Cardiac septum (tissue), 1 donor: ENCODE measurements around the gene SLC44A4. TPM values are rescaled to one million over a fixed set of nuclear protein-coding genes. Genes with fewer than 3 reads are reported as not detected.
"Not testable (repeated sequence)": the region's sequence is repeated elsewhere in the genome, so short reads cannot be mapped to it uniquely, and the experiment has no call there.

Experiments
- DNase-seq: peaks from one replicate; pipeline ENCODE4 v3.0.0-alpha.2; 2020; ENCODE audit warnings: low spot score
- intact Hi-C: fragments of 100-400 bp; cut with DNase I; formaldehyde crosslinking; loops from one replicate; pipeline ENCODE4 v1.14.0; 2022
- total RNA-seq: library from RNA; stranded (reverse); fragmentation: NEBNext Ultra II Directional; extraction: Animal tissue kit (Norgen Biotek cat#: 25700); gene quantifications from one replicate; pipeline ENCODE4 v1.2.1, GENCODE V29; 2021
- donor health status: DM: no; HTN: no; CAD: no.

SLC44A4 gene
- total RNA-seq, 1 donor from 2014 or later, result not detected

- DNase-seq, result no peak
- intact Hi-C loops, result loop anchor here (10.0 kb wide), 1 partner anchor 293 kb away; the partner anchor contains the start of genes ATP6V1G2, DDX39B and NFKBIL1
Observed at GRCh38 chr6:31837369-31838113, 41.3 kb downstream of the SLC44A4 start.

GRCh38 chr6:31836474-31837368 lies 42.1 kb downstream of the SLC44A4 start:
- intact Hi-C loops, result loop anchor here (10.0 kb wide), 1 partner anchor 292 kb away; the partner anchor contains the start of genes ATP6V1G2, DDX39B and NFKBIL1
- no peak for DNase-seq

GRCh38 chr6:31836047-31836473 lies 42.7 kb downstream of the SLC44A4 start:
- DNase-seq, result no peak
- intact Hi-C loops, result loop anchor here (10.0 kb wide), 1 partner anchor 291 kb away; the partner anchor contains the start of genes ATP6V1G2, DDX39B and NFKBIL1

- peak; percentile 93 for DNase-seq
- intact Hi-C loops, result loop anchor here (2.0 to 10.0 kb wide), 3 partner anchors 28 to 290 kb away; partner anchors contain the start of genes ATP6V1G2, DDAH2, DDX39B and NEU1
Observed at GRCh38 chr6:31834367-31835250, 44.2 kb downstream of the SLC44A4 start.

- no peak for DNase-seq
- intact Hi-C loops, result loop anchor here (2.0 to 10.0 kb wide), 3 partner anchors 59 to 287 kb away; partner anchors contain the start of genes ATP6V1G2, DDX39B, LY6G5C and NFKBIL1
Observed at GRCh38 chr6:31831350-31832215, 47.2 kb downstream of the SLC44A4 start.

GRCh38 chr6:31830886-31831335 lies 47.9 kb downstream of the SLC44A4 start:
- intact Hi-C loops, result loop anchor here (2.0 to 10.0 kb wide), 3 partner anchors 58 to 286 kb away; partner anchors contain the start of genes ATP6V1G2, DDX39B, LY6G5C and NFKBIL1
- no peak for DNase-seq

- intact Hi-C loops, result loop anchor here (2.0 to 10.0 kb wide), 3 partner anchors 57 to 285 kb away; partner anchors contain the start of genes ATP6V1G2, DDX39B, LY6G5C and NFKBIL1
- no peak for DNase-seq
Observed at GRCh38 chr6:31829633-31830283, 49.0 kb downstream of the SLC44A4 start.

- intact Hi-C loops, result no loop called here
- peak; percentile 99 for DNase-seq
Observed at GRCh38 chr6:31827286-31828079, 51.3 kb downstream of the SLC44A4 start, which contains the start of gene HSPA1B. Gene HSPA1B, plus strand, starts transcription at chr6:31827738. Its CDS starts 213 bp downstream, at chr6:31827951.

- peak; percentile 90 for DNase-seq
- intact Hi-C loops, result no loop called here
Observed at GRCh38 chr6:31826793-31827285, 52.0 kb downstream of the SLC44A4 start.

- intact Hi-C loops, result no loop called here
Observed at GRCh38 chr6:31825553-31825952, 53.2 kb downstream of the SLC44A4 start.

GRCh38 chr6:31823592-31824196 lies 55.1 kb downstream of the SLC44A4 start:
- intact Hi-C loops, DNase-seq: not testable (repeated sequence)

More at GRCh38 chr6:31825553-31825952, 53.2 kb downstream of the SLC44A4 start:
- no peak for DNase-seq

- DNase-seq, result peak; percentile 94
- intact Hi-C loops, result no loop called here
Observed at GRCh38 chr6:31822036-31822821, 56.6 kb downstream of the SLC44A4 start.

GRCh38 chr6:31821301-31822035 lies 57.3 kb downstream of the SLC44A4 start:
- intact Hi-C loops, result no loop called here

GRCh38 chr6:31820399-31820798 lies 58.4 kb downstream of the SLC44A4 start:
- intact Hi-C loops, DNase-seq: not testable (repeated sequence)

More at GRCh38 chr6:31821301-31822035, 57.3 kb downstream of the SLC44A4 start:
- DNase-seq, result peak; percentile 85
